ENCODE data around the gene SORCS2. TPM values are rescaled to one million over a fixed set of nuclear protein-coding genes. Genes with fewer than 3 reads are reported as not detected.

Gene SORCS2
- total and polyA plus RNA-seq, 2 of the 8 experiments (the other 6 are each of a cell fraction or from before 2014, with no cell fraction given) = 0.36 to 1.8 TPM

- TF ChIP-seq, protein P1, sequence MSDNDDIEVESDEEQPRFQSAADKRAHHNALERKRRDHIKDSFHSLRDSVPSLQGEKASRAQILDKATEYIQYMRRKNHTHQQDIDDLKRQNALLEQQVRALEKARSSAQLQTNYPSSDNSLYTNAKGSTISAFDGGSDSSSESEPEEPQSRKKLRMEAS (IDR thresholded peaks at IDR 0.05) = no peak
- TF ChIP-seq SRF (IDR thresholded peaks at IDR 0.05; ENCODE audit: low read depth, low read length) (no peak), MAFK (IDR thresholded peaks at IDR 0.05; ENCODE audit: low read depth, low read length) (no peak)
- TF ChIP-seq, protein P2, sequence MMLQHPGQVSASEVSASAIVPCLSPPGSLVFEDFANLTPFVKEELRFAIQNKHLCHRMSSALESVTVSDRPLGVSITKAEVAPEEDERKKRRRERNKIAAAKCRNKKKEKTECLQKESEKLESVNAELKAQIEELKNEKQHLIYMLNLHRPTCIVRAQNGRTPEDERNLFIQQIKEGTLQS (IDR thresholded peaks at IDR 0.05; ENCODE audit: insufficient read depth, low read depth, low read length) = no peak
- H3K23me2 ChIP-seq (ENCODE audit: low read depth, low read length) = no peaks in the 10 kb centered on the region
- H4K20me1 ChIP-seq (replicated peaks in 1 of 2; ENCODE audit: control insufficient read depth in 1 of 2, insufficient read depth in 2 of 2, low read length in 2 of 2) = peaks cover 0 to 2% of the 10 kb centered on the region in 2 experiments
- H3K56ac ChIP-seq (replicated peaks; ENCODE audit: insufficient read length, low read depth, low read length) = no peak overlapping the region
- no peaks in the 10 kb centered on the region for H3K4me1 ChIP-seq (replicated peaks in 1 of 4; ENCODE audit: control insufficient read depth in 3 of 4, insufficient read depth in 4 of 4, low read length in 3 of 4)
- no peak overlapping the region for H2BK12ac ChIP-seq (ENCODE audit: low read depth, low read length)
- H2AFZ ChIP-seq (ENCODE audit: low read length) = no peak overlapping the region
- H3K4me3 ChIP-seq (ENCODE audit: extremely low read depth in 1 of 4, insufficient read depth in 2 of 4, low read depth in 3 of 4, low read length in 4 of 4) = no peak overlapping the region
- no peak overlapping the region for H3K14ac ChIP-seq (ENCODE audit: insufficient read length)
- 86% methylated on average over 2 of the region's 2 CpGs; no CpG with 5 or more reads in 1 of the 2 experiments for WGBS, 2 experiments (ENCODE audit: extremely low coverage in 1 of 2, insufficient coverage in 1 of 2, insufficient read length in 1 of 2, insufficient replicate concordance in 2 of 2, low coverage in 1 of 2, low lambda C conversion rate in 2 of 2, missing lambda C conversion rate in 1 of 2)
- no peak for DNase-seq (ENCODE audit: low read depth in 1 of 2, low spot score in 2 of 2)
- H4K8ac ChIP-seq (ENCODE audit: extremely low read depth, insufficient read depth, low read length) = no peak overlapping the region
- no peak overlapping the region for H4K5ac ChIP-seq (ENCODE audit: insufficient read length, low read depth, low read length)
- H3K23ac ChIP-seq (ENCODE audit: insufficient read length) = no peak overlapping the region
- H2AK5ac ChIP-seq (ENCODE audit: low read depth, low read length) = no peak overlapping the region
- H2BK5ac ChIP-seq (ENCODE audit: low read depth, low read length) = no peak overlapping the region
- POLR2A ChIA-PET (ENCODE audit: partially characterized antibody) = no interaction called here
- no peak overlapping the region for H2BK20ac ChIP-seq (ENCODE audit: low read length)
- no peak overlapping the region for H2BK15ac ChIP-seq (ENCODE audit: low read length)
- H3K4ac ChIP-seq (replicated peaks; ENCODE audit: insufficient read length, low read depth, low read length) = no peak overlapping the region
- no peak overlapping the region for H4K91ac ChIP-seq (replicated peaks; ENCODE audit: insufficient read length, low read length)
- no peak overlapping the region for H3K18ac ChIP-seq (ENCODE audit: extremely low read depth, low read length)
- no peaks in the 10 kb centered on the region for H3K79me1 ChIP-seq (ENCODE audit: low read depth, low read length)
- H2BK120ac ChIP-seq (replicated peaks; ENCODE audit: low read depth, low read length) = no peak overlapping the region
- no peak overlapping the region for H3K27ac ChIP-seq (ENCODE audit: low read depth, low read length)
- no peaks in the 10 kb centered on the region for H3K9me3 ChIP-seq (ENCODE audit: insufficient read depth in 2 of 2, low read depth in 1 of 2, low read length in 1 of 2)
- FAIRE-seq = peak; percentile 7
- CTCF ChIA-PET (ENCODE audit: partially characterized antibody) = interaction anchor here (0.9 to 2.1 kb wide), 4 partner anchors 10 to 197 kb away, joined by 3 to 13 read pairs (median 4); no protein-coding TSS in a partner anchor
- H3K9ac ChIP-seq (replicated peaks in 1 of 4; ENCODE audit: extremely low read depth in 1 of 4, low read depth in 3 of 4, low read length in 3 of 4) = no peak overlapping the region
- no peak overlapping the region for H3K4me2 ChIP-seq (ENCODE audit: insufficient read depth in 1 of 2, low read depth in 2 of 2, low read length in 2 of 2)
- no peaks in the 10 kb centered on the region for H3K79me2 ChIP-seq (ENCODE audit: control insufficient read depth in 1 of 2, insufficient read depth in 2 of 2, low read length in 2 of 2)
- peaks cover 0 to 3% (median 0%) of the 10 kb centered on the region in 4 experiments; a peak in 1 of 8 replicates for H3K36me3 ChIP-seq (ENCODE audit: control insufficient read depth in 2 of 4, insufficient read depth in 4 of 4, low read length in 3 of 4)
- no peaks in the 10 kb centered on the region for H3K27me3 ChIP-seq (replicated peaks in 1 of 4; ENCODE audit: control insufficient read depth in 3 of 4, extremely low read depth in 1 of 4, insufficient read depth in 3 of 4, low read length in 3 of 4)
These were observed 598.7 kb downstream of the SORCS2 start for GRCh38 chr4:7790999-7791398.
